ENCODE measurements around the gene CDS2. TPM values are rescaled to one million over a fixed set of nuclear protein-coding genes. Genes with fewer than 3 reads are reported as not detected.

Gene CDS2
- total RNA-seq (2021) (49.1 to 56.6 TPM (median 54.9 TPM) in 3 replicates), Bru-seq, nascent RNA (percentile 74 among the genes with signal in this experiment)
- long read RNA-seq, experiment 1, full-length matches to known transcripts, result 113 of 204 reads
- long read RNA-seq, experiment 1, partial matches to known transcripts, result 4 of 204 reads
- long read RNA-seq, experiment 1, other reads (novel, unspliced or antisense), result 87 of 204 reads
- long read RNA-seq, experiment 2, full-length matches to known transcripts, result 20 of 54 reads
- long read RNA-seq, experiment 2, partial matches to known transcripts, result 5 of 54 reads
- long read RNA-seq, experiment 2, other reads (novel, unspliced or antisense), result 29 of 54 reads
- long read RNA-seq, experiment 3, full-length matches to known transcripts, result 11 of 20 reads
- long read RNA-seq, experiment 3, partial matches to known transcripts, result 0 of 20 reads
- long read RNA-seq, experiment 3, other reads (novel, unspliced or antisense), result 9 of 20 reads

GRCh38 chr20:5126512-5127203, at the start of gene CDS2:
TSS of gene CDS2 (plus strand) at chr20:5127008. CDS start at chr20:5127093, 85 bp downstream.
- H3K27ac Mint-ChIP-seq, result peak within 1 kb of the TSS; percentile 93
- ATAC-seq, result peak; percentile 90
- DNase-seq (ENCODE audit: low spot score), result peak; percentile 100
- no peaks in the 10 kb centered on the region; the same call in 1 of the 2 replicates for H3K36me3 Mint-ChIP-seq
- CTCF ChIA-PET, result interaction anchor here (0.7 to 5.2 kb wide), 45 partner anchors 9 to 402 kb away, joined by 3 to 265 read pairs (median 4); partner anchors contain the start of gene PROKR2
- peaks cover 23% of the 10 kb centered on the region for H3K4me1 Mint-ChIP-seq
- no peaks in the 10 kb centered on the region for H3K9me3 Mint-ChIP-seq
- no peaks in the 10 kb centered on the region for H3K27me3 Mint-ChIP-seq (ENCODE audit: low read depth)
- POLR2A ChIA-PET, result interaction anchor here (0.8 to 1.9 kb wide), 6 partner anchors 11 to 66 kb away, joined by 3 to 23 read pairs (median 6); no protein-coding TSS in a partner anchor
- peak within 1 kb of the TSS; percentile 87 for H3K4me3 Mint-ChIP-seq
- TF ChIP-seq ZBTB43 (CRISPR knock-in tag; IDR thresholded peaks at IDR 0.05) (no peak; the same call in 1 of the 2 replicates), CREB1 (CRISPR knock-in tag; IDR thresholded peaks at IDR 0.05) (no peak), ETV6 (CRISPR knock-in tag; IDR thresholded peaks at IDR 0.05) (peak; percentile 71; the same call in 1 of the 2 replicates), ZMAT4 (CRISPR knock-in tag; IDR thresholded peaks at IDR 0.05) (no peak), SP1 (CRISPR knock-in tag; conservative IDR thresholded peaks at IDR 0.05) (peak; percentile 87), CTCF (IDR thresholded peaks at IDR 0.05) (no peak), GABPB1 (CRISPR knock-in tag; IDR thresholded peaks at IDR 0.05) (peak; percentile 51; the same call in 1 of the 2 replicates), ZNF138 (CRISPR knock-in tag; conservative IDR thresholded peaks at IDR 0.05) (no peak), NFYB (CRISPR knock-in tag; conservative IDR thresholded peaks at IDR 0.05; ENCODE audit: low read depth) (peak; percentile 62), ZNF317 (CRISPR knock-in tag; IDR thresholded peaks at IDR 0.05; ENCODE audit: borderline replicate concordance, low read depth) (no peak), MLX (CRISPR knock-in tag; IDR thresholded peaks at IDR 0.05) (no peak), TP53 (CRISPR knock-in tag; IDR thresholded peaks at IDR 0.05) (0 out of 2 replicates have a peak, but pooled peaks have one; percentile 38), ZBTB21 (CRISPR knock-in tag; IDR thresholded peaks at IDR 0.05; ENCODE audit: borderline replicate concordance) (0 out of 2 replicates have a peak, but pooled peaks have one; percentile 50), ATF3 (CRISPR knock-in tag; conservative IDR thresholded peaks at IDR 0.05) (no peak), ATF1 (CRISPR knock-in tag; IDR thresholded peaks at IDR 0.05) (0 out of 2 replicates have a peak, but pooled peaks have one; percentile 19), HMGXB4 (CRISPR knock-in tag; IDR thresholded peaks at IDR 0.05) (peak; percentile 56; the same call in 1 of the 2 replicates), E2F5 (CRISPR knock-in tag; IDR thresholded peaks at IDR 0.05) (0 out of 2 replicates have a peak, but pooled peaks have one; percentile 56), ELF4 (CRISPR knock-in tag; IDR thresholded peaks at IDR 0.05; ENCODE audit: low read depth) (no peak), GTF2I (CRISPR knock-in tag; conservative IDR thresholded peaks at IDR 0.05) (no peak), CBFB (CRISPR knock-in tag; IDR thresholded peaks at IDR 0.05; ENCODE audit: low read depth) (peak; percentile 84; the same call in 1 of the 2 replicates), ATF6 (CRISPR knock-in tag; IDR thresholded peaks at IDR 0.05) (no peak), FOXJ3 (CRISPR knock-in tag; IDR thresholded peaks at IDR 0.05; ENCODE audit: borderline replicate concordance) (no peak), ESRRA (CRISPR knock-in tag; IDR thresholded peaks at IDR 0.05; ENCODE audit: borderline replicate concordance) (0 out of 2 replicates have a peak, but pooled peaks have one; percentile 64), FOXP1 (CRISPR knock-in tag; IDR thresholded peaks at IDR 0.05; ENCODE audit: borderline replicate concordance) (peak; percentile 75), OVOL2 (CRISPR knock-in tag; IDR thresholded peaks at IDR 0.05; ENCODE audit: borderline replicate concordance) (no peak), RELA (CRISPR knock-in tag; IDR thresholded peaks at IDR 0.05; ENCODE audit: borderline replicate concordance) (no peak)
